Large intestine (tissue), 3 donors: Measurements from ENCODE around the gene ZDHHC11B. TPM values are rescaled to one million over a fixed set of nuclear protein-coding genes. Genes with fewer than 3 reads are reported as not detected.
"Not testable (repeated sequence)": the region's sequence is repeated elsewhere in the genome, so short reads cannot be mapped to it uniquely, and the experiment has no call there.

Source experiments
- DNase-seq, 2 donors: peaks; one replicate each; pipeline versions ENCODE4 v3.0.0 to v3.0.0-alpha.2; 2013
- H3K27ac ChIP-seq: one replicate; pipeline ENCODE4 v1.5.1; 2013; ENCODE audit warnings: low read length
- H3K27me3 ChIP-seq: 2 replicates; pipeline ENCODE4 v1.6.1; 2013; ENCODE audit warnings: low read length; ENCODE audit not compliant: control insufficient read depth, insufficient read depth
- H3K36me3 ChIP-seq: 2 replicates; pipeline ENCODE4 v1.6.1; 2013; ENCODE audit warnings: low read length; ENCODE audit not compliant: control insufficient read depth, insufficient read depth
- H3K4me1 ChIP-seq: one replicate; pipeline ENCODE4 v1.6.1; 2013; ENCODE audit warnings: low read length; ENCODE audit not compliant: control insufficient read depth, insufficient read depth
- H3K4me3 ChIP-seq: one replicate; pipeline ENCODE4 v1.5.1; 2013; ENCODE audit warnings: low read length
- H3K9me3 ChIP-seq: one replicate; pipeline ENCODE4 v1.6.1; 2013; ENCODE audit warnings: mild to moderate bottlenecking, low read depth, low read length, moderate library complexity; ENCODE audit not compliant: control insufficient read depth
- WGBS: methylation state at CpG from one replicate; pipeline ENCODE4 v1.1.5; 2013; ENCODE audit warnings: low lambda C conversion rate; ENCODE audit not compliant: insufficient coverage; 5-methylcytosine and 5-hydroxymethylcytosine counted together
- polyA plus RNA-seq: library from polyadenylated mRNA; unstranded; fragments of 120-200 nt; gene quantifications from one replicate; pipeline ENCODE4 v1.2.1, GENCODE V29; 2013

ZDHHC11B gene
- polyA plus RNA-seq, 1 donor = 16.1 TPM

DNA sequence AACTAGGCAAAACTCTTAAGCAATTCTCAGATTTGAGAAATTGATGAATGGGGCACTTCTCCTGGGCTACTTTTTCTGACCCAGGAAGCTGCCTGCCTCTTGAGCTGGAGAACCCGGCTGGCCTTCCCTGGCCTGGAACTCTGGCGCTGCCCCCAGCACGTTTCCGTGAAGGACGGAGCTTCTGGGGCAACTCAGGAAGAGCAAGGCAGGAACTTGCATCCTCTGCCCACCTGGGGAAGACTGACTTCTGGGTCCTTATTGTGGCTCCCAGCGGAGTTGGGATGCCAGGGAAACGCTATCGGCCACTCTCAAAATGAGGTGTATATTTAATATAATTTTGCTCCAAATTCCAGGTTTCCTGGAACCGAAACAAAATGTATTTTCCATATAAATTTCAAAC, 26.9 kb upstream of the ZDHHC11B start:
- H3K36me3 ChIP-seq, H3K4me3 ChIP-seq, H3K4me1 ChIP-seq, H3K27me3 ChIP-seq, DNase-seq, H3K9me3 ChIP-seq, H3K27ac ChIP-seq: not testable (repeated sequence)
- no CpG with 5 or more reads among the region's 9 CpGs for WGBS

DNA sequence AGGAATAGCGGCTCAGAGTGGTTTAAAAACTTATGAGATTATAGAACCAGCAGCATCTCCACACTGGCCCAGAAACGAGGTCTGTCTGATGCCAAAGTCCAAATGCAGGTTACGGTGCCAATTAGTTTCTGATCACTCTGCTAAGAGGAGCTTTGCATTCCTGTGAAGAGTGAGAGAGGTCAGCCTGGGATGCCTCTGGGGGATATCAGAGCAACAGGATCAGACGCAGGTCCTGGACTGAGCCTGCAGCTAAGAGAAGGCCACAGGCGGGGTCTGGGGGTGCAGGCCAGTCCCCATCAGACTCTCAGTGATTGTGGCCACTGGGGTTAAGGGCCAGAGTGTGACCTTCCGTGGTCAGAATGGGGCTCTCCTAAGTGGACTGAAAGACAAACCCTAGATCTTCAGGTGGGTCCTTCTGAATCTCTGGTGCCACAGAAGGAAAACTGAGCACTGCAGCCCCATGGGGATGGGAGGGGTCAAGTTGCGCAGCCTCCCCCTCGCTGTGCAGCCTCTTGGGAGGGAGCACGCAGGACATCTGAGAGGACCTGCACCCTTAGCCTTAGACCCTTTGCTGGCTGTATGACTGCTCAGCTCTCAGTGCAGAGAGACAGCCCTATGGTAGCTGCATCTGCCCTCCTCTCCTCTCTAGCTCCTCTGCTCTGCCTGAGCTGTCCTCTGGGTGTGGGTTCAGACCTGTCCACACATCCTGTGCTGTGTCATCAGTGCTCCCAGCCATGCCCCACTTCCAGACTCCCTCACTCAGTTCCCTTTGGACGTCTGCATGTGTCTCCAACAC, 23.4 kb upstream of the ZDHHC11B start:
- H3K4me1 ChIP-seq, H3K27me3 ChIP-seq, H3K4me3 ChIP-seq, DNase-seq, H3K9me3 ChIP-seq, H3K36me3 ChIP-seq, H3K27ac ChIP-seq: not testable (repeated sequence)
- no CpG with 5 or more reads among the region's 10 CpGs for WGBS

DNA sequence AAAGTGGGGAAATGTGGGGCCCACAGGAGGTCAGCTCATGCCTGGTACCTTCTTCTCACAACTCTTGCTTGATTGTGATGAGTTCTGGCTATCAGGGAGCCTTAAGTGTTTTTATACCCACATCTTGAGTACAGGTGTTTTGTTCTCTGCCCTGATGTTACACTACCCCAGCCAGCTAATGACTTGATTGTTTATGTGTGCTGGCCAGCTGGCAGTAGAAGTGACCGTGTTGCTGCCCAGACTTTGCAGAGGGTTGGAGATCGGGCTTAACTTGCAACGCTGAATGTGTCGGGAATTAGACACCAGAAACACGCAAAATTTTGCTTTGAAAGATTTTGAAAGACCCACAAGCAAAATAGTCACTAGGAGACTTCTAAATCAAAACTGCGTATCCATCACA, 16.9 kb upstream of the ZDHHC11B start:
- DNase-seq = no peak
- Histone ChIP-seq H3K27me3 (no peaks in the 10 kb centered on the region), H3K36me3 (no peaks in the 10 kb centered on the region), H3K4me1 (no peaks in the 10 kb centered on the region), H3K4me3 (no peak overlapping the region), H3K9me3 (peaks cover 2% of the 10 kb centered on the region), H3K27ac (no peak overlapping the region)
- 100% methylated on average over 1 of the region's 6 CpGs for WGBS

DNA sequence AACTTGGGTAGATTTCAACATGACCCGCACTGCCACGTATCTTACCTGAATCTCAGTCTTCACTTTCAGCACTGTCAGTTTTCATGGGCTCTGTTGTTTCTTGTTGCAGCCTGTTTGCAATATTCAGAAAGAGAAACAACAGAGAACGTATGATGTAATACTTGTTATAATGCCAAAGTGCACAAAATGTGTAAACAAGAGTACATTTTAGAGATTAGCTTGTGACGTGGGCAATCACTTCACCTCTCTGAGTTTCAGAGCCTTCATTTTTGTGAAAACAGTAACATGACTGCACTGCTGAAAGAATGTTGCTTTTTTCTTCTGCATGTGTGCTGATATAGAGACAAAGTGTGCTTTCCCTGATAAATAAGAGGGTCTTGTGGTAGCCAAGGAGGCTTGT, 16.5 kb upstream of the ZDHHC11B start:
- H3K9me3 ChIP-seq, H3K27me3 ChIP-seq, H3K4me1 ChIP-seq, H3K27ac ChIP-seq, H3K4me3 ChIP-seq, H3K36me3 ChIP-seq, DNase-seq: not testable (repeated sequence)
- 100% methylated on average over 1 of the region's 4 CpGs for WGBS

DNA sequence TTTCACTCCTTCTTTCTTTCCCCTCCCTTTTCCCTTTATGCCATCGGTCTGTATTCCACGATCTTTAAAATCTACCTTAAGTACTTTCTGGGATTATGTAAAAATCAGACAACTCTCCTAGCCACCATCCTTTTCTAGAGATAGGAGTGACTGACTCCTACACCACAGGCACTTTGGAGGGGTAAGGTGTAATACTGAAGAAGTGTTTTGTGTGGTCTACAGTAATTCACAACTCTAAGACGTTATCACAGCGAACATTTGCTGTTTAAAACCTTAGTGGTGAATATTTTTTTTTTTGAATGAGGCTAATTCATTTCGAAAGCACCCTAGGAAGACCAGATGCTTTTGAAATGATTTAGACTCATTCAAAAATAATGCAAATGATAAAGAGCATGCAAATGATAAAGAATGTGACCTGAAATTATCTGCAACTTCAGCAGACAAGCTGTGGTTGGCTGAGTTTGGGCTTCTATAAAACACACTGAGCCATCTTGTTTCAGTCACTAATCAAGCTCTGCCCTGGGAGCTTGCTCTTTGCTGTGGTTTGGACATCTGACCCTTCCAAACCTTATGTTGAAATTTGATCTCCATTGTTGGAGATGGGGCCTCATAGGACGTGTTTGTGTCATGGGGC, 14.1 kb upstream of the ZDHHC11B start:
- not testable (repeated sequence) for H3K4me1 ChIP-seq, H3K4me3 ChIP-seq, H3K36me3 ChIP-seq, DNase-seq, H3K9me3 ChIP-seq, H3K27me3 ChIP-seq, H3K27ac ChIP-seq
- WGBS = 17% methylated on average over 1 of the region's 6 CpGs

DNA sequence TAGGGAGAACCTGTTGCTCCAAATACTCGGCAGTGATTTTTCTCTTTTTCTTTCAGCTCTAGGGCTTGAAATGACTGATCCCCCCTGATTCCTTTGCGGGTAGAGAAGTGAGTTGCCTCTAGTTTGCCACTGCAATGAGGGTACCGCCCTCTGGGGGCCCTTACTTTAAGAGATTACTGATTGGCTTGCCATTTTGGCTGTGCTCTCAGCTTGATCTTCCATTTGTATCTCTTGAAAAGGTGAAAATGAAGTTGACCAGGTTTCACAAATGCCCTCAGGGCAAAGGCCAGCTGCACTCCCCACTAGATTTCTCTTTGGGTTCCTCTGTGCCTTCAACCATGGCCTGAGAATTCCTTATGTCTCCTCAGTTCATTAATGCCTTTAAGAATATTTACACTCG, 13.5 kb upstream of the ZDHHC11B start:
- not testable (repeated sequence) for H3K9me3 ChIP-seq, DNase-seq, H3K4me3 ChIP-seq, H3K36me3 ChIP-seq, H3K27ac ChIP-seq, H3K27me3 ChIP-seq, H3K4me1 ChIP-seq
- WGBS = no CpG with 5 or more reads among the region's 4 CpGs

DNA sequence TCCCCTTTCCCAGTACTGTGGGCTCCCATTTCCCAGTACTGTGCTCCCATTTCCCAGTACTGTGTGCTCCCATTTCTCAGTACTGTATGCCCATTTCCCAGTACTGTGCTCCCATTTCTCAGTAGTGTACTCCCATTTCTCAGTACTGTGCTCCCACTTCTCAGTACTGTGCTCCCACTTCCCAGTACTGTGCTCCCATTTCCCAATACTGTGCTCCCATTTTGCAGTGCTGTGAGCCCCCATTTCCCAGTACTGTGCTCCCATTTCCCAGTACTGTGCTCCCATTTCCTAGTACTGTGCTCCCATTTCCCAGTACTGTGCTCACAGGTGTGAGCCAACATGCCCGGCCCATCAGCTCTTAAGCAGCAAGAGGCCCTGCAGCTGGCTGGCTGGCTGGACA, 11.3 kb upstream of the ZDHHC11B start:
- not testable (repeated sequence) for H3K4me3 ChIP-seq, DNase-seq, H3K27me3 ChIP-seq, H3K4me1 ChIP-seq, H3K36me3 ChIP-seq, H3K27ac ChIP-seq, H3K9me3 ChIP-seq
- WGBS = no CpG with 5 or more reads among the region's 1 CpG

DNA sequence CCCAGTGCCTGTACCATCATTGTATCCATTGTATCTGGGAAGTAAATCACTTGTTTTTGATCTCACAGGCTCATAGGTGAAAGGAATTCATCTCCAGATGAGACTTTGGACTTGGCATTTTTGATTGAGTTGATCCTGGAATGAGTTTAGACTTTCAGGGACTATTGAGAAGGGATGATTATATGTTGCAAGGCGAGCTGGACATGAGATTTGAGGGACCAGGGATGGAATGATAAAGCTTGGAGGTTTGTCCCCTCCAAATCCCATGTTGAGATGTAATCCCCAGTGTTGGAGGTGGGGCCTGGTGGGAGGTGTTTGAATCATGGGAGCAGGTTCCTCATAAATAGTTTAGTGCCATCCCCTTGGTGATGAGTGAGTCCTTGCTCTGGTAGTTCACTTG, 10.4 kb upstream of the ZDHHC11B start:
- H3K27ac ChIP-seq, H3K36me3 ChIP-seq, H3K4me3 ChIP-seq, H3K27me3 ChIP-seq, H3K9me3 ChIP-seq, DNase-seq, H3K4me1 ChIP-seq: not testable (repeated sequence)
- WGBS = 100% methylated on average over 1 of the region's 1 CpG

DNA sequence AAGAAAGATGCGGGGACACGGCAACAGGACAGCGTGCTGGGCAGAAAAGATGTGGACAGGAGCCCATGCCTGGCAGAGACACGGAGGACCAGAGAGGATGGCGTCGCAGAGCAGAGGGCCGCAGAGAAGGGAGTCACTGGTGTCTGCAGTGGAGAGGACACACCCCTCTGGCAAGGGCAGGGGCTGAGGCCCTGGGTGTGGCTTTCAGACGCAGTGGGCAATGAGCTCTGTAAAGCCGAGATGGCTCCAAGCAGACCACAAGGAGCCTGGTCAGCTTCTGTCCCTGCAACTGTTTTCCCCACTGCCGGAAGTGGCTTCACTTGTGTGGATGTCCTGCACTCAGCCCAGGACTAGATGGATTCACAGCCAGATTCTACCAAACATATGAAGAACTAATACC, 4.2 kb upstream of the ZDHHC11B start:
- not testable (repeated sequence) for DNase-seq, H3K27me3 ChIP-seq, H3K36me3 ChIP-seq, H3K4me3 ChIP-seq, H3K27ac ChIP-seq, H3K4me1 ChIP-seq
- WGBS = 96% methylated on average over 4 of the region's 10 CpGs
- H3K9me3 ChIP-seq = peaks cover 36% of the 10 kb centered on the region

DNA sequence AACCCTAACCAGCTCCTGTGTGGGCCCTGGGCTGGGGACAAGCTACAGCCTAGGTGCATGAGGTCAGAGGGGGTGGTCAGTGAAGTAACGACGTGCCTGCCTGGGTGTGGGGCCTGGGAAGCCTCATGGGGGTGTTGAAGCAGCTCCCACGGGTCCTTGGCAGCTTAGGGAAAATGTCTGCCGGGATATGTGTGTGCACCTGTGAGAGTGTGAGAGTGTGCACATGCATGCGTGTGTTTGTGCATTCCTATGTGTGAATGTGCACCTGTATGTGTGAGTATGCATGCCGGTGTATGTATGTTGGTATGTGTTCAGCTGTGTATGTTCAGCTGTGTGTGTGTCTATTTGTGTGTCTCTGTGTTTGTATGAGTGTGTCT, 3.3 kb upstream of the ZDHHC11B start:
- not testable (repeated sequence) for H3K27ac ChIP-seq, H3K4me3 ChIP-seq, H3K27me3 ChIP-seq, H3K4me1 ChIP-seq, H3K36me3 ChIP-seq, DNase-seq
- WGBS = no CpG with 5 or more reads among the region's 6 CpGs
- H3K9me3 ChIP-seq = peaks cover 33% of the 10 kb centered on the region
